HG03460 (cell line): ENCODE results near the gene SFRP4.

Experiments used
- ATAC-seq: cut with Tn5 transposase; IDR thresholded peaks from one replicate; pipeline ENCODE4 v1.9.1; 2021; ENCODE audit not compliant: unreplicated experiment

Gene SFRP4

GRCh38 chr7:37925620-37926019 lies 9.0 kb upstream of the SFRP4 start:
- ATAC-seq: no peak

- ATAC-seq: no peak
These were observed 7.9 kb upstream of the SFRP4 start for GRCh38 chr7:37924491-37925041.

- ATAC-seq: no peak
These were observed 7.4 kb upstream of the SFRP4 start for GRCh38 chr7:37923996-37924395.

GRCh38 chr7:37921876-37922275 lies 5.3 kb upstream of the SFRP4 start:
- ATAC-seq: no peak

- ATAC-seq: peak; percentile 42
These were observed 4.5 kb upstream of the SFRP4 start for GRCh38 chr7:37920849-37921805.

- ATAC-seq: peak; percentile 40
These were observed 3.8 kb upstream of the SFRP4 start, which contains the start of gene EPDR1 for GRCh38 chr7:37920305-37920848. Gene EPDR1, plus strand, starts transcription at chr7:37920640. Its CDS starts 300 bp downstream, at chr7:37920940.

- no peak for ATAC-seq
These were observed 1.9 kb upstream of the SFRP4 start for GRCh38 chr7:37918526-37918925.

- no peak for ATAC-seq
These were observed 472 bp downstream of the SFRP4 start for GRCh38 chr7:37916017-37916672.

GRCh38 chr7:37915438-37915837 lies 1.2 kb downstream of the SFRP4 start:
- no peak for ATAC-seq

- no peak for ATAC-seq
These were observed 3.9 kb downstream of the SFRP4 start for GRCh38 chr7:37912756-37913155.

- ATAC-seq: no peak
These were observed 8.3 kb downstream of the SFRP4 start for GRCh38 chr7:37908221-37908788.

- no peak for ATAC-seq
These were observed 14.6 kb downstream of the SFRP4 start for GRCh38 chr7:37901890-37902524.

GRCh38 chr7:37901236-37901827 lies 15.3 kb downstream of the SFRP4 start:
- ATAC-seq: no peak

- no peak for ATAC-seq
These were observed 16.8 kb downstream of the SFRP4 start for GRCh38 chr7:37899712-37900247.

- no peak for ATAC-seq
These were observed 21.9 kb downstream of the SFRP4 start for GRCh38 chr7:37894671-37895070.

GRCh38 chr7:37893359-37893758 lies 23.3 kb downstream of the SFRP4 start:
- ATAC-seq: no peak

GRCh38 chr7:37882086-37882485 lies 34.5 kb downstream of the SFRP4 start:
- ATAC-seq: no peak
